ENCODE results near the gene SPATA25. TPM values are rescaled to one million over a fixed set of nuclear protein-coding genes. Genes with fewer than 3 reads are reported as not detected.
"Not testable (repeated sequence)": the region's sequence is repeated elsewhere in the genome, so short reads cannot be mapped to it uniquely, and the experiment has no call there.

SPATA25 gene
- total RNA-seq, 1 experiment from 2014 or later: 10.4 TPM

DNA sequence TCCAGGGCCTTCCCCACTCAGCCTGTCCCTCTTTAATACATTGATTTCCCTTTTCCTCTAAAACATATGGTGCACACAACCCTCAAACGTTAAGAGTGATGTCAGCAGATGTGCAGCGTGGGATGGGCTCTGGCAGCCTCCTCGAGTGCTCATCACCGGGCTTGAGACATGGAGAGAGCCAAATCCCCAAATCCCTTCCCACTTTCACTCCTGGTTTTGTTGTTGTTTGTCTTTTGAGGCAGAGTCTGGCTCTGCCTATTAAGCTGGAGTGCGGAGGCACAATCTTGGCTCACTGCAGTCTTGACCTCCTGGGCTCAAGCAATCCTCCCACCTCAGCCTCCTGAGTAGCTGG, 30.3 kb upstream of the SPATA25 start:
- DNase-seq (ENCODE audit: low spot score): no peak

- no peak for DNase-seq (ENCODE audit: low spot score)
Measured at GRCh38 chr20:45913116-45913515, 25.7 kb upstream of the SPATA25 start.

GRCh38 chr20:45912344-45912682, 24.9 kb upstream of the SPATA25 start:
- DNase-seq (ENCODE audit: low spot score): no peak

- no peak for DNase-seq (ENCODE audit: low spot score)
Measured at GRCh38 chr20:45911486-45912343, 24.3 kb upstream of the SPATA25 start, which contains the start of gene PLTP. PLTP (minus strand) TSS chr20:45912155; CDS start chr20:45911452, 703 bp downstream.

DNA sequence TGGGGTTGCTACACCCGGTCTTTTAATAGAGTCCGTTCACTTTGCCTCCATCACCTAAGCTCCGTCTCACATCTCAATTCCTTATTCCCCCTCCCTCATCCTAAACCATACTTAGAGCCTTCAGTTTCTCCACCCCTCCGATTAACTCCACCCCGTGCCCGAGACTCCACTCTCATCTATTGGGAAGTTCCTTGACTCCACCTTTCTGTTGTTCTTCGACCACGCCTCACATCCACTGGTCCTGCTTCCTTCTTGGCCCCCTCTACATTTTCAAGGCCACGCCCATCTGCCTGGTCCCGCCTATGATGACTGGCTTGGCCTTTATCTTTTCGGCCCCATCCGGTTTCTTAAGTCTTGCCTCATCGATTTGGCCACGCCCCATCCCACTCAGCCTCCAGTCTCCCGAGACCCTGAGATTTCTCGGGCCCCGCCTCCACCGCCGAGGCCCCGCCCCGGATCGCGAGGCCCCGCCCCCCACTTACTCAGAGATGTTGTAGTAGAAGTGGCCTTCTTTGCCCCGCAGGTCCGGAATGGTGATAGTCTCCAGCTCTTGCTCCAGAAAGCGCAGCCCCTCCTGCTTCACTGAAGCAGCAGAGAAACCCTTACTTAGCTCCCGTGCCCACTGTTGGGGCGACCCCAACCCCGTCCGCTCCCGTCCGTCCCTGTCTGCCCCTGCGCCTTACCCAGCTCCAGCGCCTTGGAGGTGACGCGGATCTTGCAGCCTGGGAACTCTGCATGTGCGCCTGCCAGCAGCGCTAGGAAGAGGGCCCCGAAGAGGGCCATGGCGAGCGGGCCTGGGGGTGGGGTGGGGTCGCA, 23.5 kb upstream of the SPATA25 start:
- DNase-seq (ENCODE audit: low spot score): peak; percentile 94

DNA sequence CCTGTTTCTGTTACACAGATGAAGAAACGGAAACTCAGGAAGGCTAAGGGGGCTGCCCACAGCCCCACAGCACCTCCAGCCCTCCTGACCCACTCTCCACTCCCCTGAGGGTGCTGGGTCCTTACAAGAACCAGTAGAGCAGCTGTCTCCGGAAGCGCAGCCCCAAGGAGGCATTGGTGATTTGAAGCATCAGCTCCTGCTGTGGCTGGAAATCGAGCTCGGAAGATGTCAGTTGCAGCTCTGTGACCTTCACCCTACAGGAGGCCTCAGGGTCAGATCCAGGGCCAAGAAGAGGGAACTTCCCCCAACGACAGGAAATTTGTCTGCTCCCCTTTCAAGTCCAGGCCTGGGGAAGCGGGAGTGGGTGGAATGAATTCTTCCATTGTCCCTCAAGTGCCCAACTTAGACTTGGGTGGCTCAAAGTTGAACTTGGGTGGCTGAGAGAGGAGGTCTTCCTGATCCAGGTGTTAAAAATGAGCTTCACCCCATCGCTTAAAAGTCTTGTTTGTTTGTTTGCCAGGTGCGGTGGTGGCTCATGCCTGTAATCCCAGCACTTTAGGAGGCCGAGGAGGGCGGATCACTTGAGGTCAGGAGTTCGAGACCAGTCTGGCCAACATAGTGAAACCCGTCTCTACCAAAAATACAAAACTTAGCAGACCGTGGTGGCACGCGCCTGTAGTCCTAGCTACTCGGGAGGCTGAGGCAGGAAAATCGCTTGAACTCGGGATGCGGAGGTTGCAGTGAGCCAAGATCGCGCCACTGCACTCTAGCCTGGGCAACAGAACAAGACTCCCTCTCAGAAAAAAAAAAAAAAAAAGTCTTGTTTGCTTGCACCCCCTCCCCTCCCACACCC, 22.6 kb upstream of the SPATA25 start:
- no peak for DNase-seq (ENCODE audit: low spot score)

GRCh38 chr20:45909336-45909808, 21.9 kb upstream of the SPATA25 start:
- DNase-seq (ENCODE audit: low spot score): no peak

DNA sequence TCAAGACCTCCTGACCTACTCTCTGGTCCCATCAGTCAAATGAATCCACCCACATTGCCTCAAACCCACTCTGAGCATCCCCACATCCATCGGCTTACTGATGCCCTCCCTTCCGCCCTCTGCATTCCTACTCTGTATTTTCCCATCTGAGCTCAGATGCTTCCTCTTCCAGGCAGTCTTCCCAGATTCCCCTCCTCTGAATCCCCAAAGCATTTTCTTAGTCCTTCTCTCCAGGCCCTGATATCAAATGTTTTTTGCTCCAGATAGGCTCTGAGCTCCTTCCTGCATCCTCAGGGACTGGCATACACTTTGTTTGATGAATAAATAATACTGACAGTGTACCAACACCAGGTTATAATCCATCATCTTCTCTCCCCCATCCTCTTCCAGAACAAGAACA, 20.7 kb upstream of the SPATA25 start:
- no peak for DNase-seq (ENCODE audit: low spot score)

- no peak for DNase-seq (ENCODE audit: low spot score)
Measured at GRCh38 chr20:45907219-45907948, 20.0 kb upstream of the SPATA25 start.

GRCh38 chr20:45905505-45906079, 18.2 kb upstream of the SPATA25 start:
- DNase-seq (ENCODE audit: low spot score): no peak

DNA sequence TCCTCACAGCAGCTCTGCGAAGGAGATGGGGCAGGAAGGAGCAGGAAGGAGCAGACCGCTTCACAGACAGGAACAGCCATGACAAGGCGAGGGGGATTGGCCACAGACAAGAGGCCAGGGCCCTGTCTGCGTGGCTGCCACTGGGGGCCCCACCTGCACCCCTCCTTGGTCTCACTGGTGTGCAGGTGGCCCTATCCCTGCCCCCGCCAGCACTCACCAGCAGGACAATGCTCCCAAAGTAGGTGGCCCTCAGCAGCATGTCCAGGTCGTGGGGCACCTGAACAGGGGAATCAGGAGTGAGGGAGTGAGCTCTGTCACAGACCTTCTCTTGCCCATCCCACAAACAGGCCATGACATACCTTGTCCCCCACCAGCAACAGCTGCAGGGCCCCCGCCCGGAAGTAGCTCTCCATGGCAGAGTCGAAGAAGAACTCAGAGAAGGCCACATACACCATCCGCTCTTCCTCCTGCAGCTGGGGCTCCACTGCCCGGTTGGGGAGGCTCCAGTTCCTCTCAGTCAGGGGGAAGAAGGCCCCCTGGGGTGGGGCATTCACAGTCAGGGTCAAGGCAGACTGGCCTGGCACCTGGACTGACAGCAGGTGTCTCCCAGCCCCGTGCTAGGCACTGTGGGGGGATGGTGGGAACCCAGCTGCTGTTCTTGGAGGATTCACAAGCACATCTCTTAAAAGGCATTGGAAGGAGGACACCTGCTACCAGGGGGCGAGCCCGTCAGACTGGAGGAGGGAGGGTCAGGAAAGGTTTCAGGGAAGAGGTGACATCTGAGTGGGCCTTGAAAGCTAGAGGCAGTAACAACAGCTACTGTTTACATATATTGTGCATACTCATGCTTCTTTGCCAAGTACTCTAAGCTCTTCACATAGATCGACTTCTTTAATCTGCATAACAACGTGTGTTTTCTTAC, 17.4 kb upstream of the SPATA25 start:
- no peak for DNase-seq (ENCODE audit: low spot score)

DNA sequence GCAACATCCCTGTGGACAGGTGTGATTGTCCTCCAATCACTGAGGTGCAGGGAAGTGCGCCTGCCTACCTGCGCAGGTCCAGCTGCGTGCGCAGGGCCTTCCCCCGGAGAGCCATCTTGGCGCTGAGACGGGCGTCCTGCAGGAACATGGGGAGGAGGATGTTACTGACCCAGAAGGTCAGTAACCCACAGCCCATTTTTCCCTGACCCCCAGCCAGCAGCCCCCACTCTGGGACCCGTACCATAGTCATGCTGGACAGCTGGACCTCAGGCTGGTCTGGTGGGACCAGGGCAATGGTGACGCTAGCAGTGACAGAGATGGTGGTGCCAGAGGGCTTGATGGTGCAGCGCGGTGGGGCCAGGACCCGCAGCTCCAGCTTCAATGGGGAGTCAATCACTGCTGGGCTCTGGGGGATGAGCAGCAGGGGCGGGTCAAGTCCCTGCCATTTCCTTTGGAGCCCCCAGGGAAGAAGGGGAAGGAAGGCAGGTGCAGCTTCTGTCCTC, 14.8 kb upstream of the SPATA25 start:
- DNase-seq (ENCODE audit: low spot score): no peak

- DNase-seq (ENCODE audit: low spot score): not testable (repeated sequence)
Measured at GRCh38 chr20:45901332-45901731, 13.9 kb upstream of the SPATA25 start.

- no peak for DNase-seq (ENCODE audit: low spot score)
Measured at GRCh38 chr20:45899046-45899835, 11.8 kb upstream of the SPATA25 start.

- no peak for DNase-seq (ENCODE audit: low spot score)
Measured at GRCh38 chr20:45898285-45898684, 10.9 kb upstream of the SPATA25 start.

DNA sequence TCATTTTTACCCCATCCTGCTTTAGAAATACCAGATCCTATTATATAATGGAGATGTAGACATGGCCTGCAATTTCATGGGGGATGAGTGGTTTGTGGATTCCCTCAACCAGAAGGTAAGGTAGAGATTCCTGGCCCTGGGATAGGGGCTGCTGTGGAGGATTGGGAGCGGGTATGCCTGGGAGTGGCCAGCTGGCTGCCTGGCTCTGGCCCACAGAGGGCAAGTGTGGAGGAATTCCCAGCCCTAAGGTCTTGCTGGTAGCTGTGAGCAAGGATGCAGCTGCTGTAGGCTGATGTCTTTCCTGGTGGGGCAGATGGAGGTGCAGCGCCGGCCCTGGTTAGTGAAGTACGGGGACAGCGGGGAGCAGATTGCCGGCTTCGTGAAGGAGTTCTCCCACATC, 10.3 kb upstream of the SPATA25 start:
- no peak for DNase-seq (ENCODE audit: low spot score)

DNA sequence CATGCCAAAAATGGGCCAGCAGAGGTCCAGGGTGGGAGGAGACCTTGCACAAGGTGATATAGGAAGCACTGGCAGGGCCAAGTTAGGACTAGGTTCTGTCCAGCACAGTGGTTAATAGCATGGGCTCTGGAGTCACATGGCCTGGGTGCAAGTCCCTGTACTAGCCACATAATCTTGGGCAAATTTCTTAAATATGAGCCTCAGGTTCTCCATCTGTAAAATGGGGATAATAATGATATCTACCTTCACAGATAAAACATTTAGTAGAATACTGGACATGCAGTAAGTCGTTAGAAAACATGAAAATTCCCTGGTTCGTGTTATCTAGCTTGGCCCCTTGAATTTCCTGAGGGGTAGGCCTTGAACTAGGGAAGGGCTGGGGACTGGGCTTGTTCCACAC, 9.9 kb upstream of the SPATA25 start:
- DNase-seq (ENCODE audit: low spot score): no peak

DNA sequence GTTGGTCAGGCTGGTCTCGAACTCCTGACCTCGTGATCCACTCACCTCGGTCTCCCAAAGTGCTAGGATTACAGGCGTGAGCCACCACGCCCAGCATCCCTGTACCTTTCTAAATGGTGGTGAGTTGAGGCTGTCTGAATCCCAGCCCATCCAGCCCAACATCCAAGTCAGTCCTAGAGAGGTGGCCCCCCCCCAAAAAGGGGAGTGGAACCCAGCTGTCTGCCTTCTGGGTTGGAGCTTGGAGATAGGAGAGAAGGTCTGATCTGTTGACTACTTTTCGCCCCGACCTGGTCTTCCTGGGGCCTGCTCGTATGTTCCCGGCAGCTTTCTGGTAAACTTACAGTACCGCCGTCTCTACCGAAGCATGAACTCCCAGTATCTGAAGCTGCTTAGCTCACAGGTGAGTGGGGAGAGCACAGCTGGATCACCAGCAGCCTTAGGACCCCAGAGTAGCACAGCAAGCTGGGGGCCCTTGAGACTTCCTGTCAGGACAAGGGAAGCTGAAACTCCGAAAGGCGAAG, 9.3 kb upstream of the SPATA25 start:
- no peak for DNase-seq (ENCODE audit: low spot score)

All from HT-29 (cell line).